MCF 10A (cell line): ENCODE measurements around the gene EDC4. TPM values are rescaled to one million over a fixed set of nuclear protein-coding genes. Genes with fewer than 3 reads are reported as not detected.
"Not testable (repeated sequence)": the region's sequence is repeated elsewhere in the genome, so short reads cannot be mapped to it uniquely, and the experiment has no call there.

ENCODE experiments used
- BruUV-seq: library from RNA; stranded (reverse); fragments of 400-500 nt; replicated peaks from 2 replicates; lab custom pipeline; 2021; lab: Mats Ljungman, UMichigan
- CTCF ChIA-PET: fragments of 300-600 bp; sonication (Branson Sonifier 250); formaldehyde crosslinking; extraction: SDS; loops from one replicate; lab custom pipeline; 2021; ENCODE audit warnings: antibody characterized with exemption, inconsistent platforms; lab: Yijun Ruan, JAX
- POLR2A ChIA-PET: fragments of 300-600, 350-650 bp; sonication (Branson Sonifier 250); formaldehyde crosslinking; extraction: SDS; loops from one replicate; lab custom pipeline; 2020; ENCODE audit warnings: antibody characterized with exemption, inconsistent platforms; lab: Yijun Ruan, JAX
- DNase-seq: peaks from one replicate; pipeline ENCODE4 v3.0.0-alpha.2; 2018; ENCODE audit not compliant: unreplicated experiment
- H3K27ac Mint-ChIP-seq: one replicate; pipeline ENCODE4 v1.8.0; 2022; ENCODE audit warnings: mild to moderate bottlenecking, low read depth, mixed read lengths; ENCODE audit not compliant: unreplicated experiment
- H3K27me3 Mint-ChIP-seq: one replicate; pipeline ENCODE4 v1.8.0; 2022; ENCODE audit warnings: mixed read lengths; ENCODE audit not compliant: insufficient read depth, unreplicated experiment
- H3K36me3 Mint-ChIP-seq: one replicate; pipeline ENCODE4 v1.8.0; 2022; ENCODE audit warnings: mild to moderate bottlenecking, moderate library complexity, mixed read lengths; ENCODE audit not compliant: insufficient read depth, unreplicated experiment
- H3K4me1 Mint-ChIP-seq: one replicate; pipeline ENCODE4 v1.8.0; 2022; ENCODE audit warnings: mixed read lengths; ENCODE audit not compliant: insufficient read depth, unreplicated experiment
- H3K4me3 Mint-ChIP-seq: one replicate; pipeline ENCODE4 v1.8.0; 2022; ENCODE audit warnings: mild to moderate bottlenecking, moderate library complexity, mixed read lengths; ENCODE audit not compliant: unreplicated experiment
- H3K9me3 Mint-ChIP-seq: one replicate; pipeline ENCODE4 v1.8.0; 2022; ENCODE audit warnings: mixed read lengths; ENCODE audit not compliant: unreplicated experiment
- CTCF ChIP-seq: fragments of 200-600 bp; IDR thresholded peaks from one replicate; pipeline ENCODE4 v1.8.0; 2022; ENCODE audit warnings: antibody characterized with exemption, mild to moderate bottlenecking; ENCODE audit not compliant: unreplicated experiment
- intact Hi-C: fragments of 100-400 bp; cut with micrococcal nuclease; formaldehyde crosslinking; loops from 2 replicates; pipeline ENCODE4 v1.14.1; 2022
- total RNA-seq: library from RNA; stranded (reverse); gene quantifications from 2 replicates; pipeline ENCODE4 v1.2.3, GENCODE V29; 2022

Gene EDC4
- total RNA-seq, 1 experiment from 2014 or later = 50.9 TPM

- no TSS peak for BruUV-seq
- CTCF ChIA-PET = interaction anchor here (0.5 to 3.7 kb wide), 4 partner anchors 12 to 314 kb away, joined by 3 to 34 read pairs (median 4); no protein-coding TSS in a partner anchor
These were observed 44.2 kb upstream of the EDC4 start for GRCh38 chr16:67828651-67829050.

GRCh38 chr16:67833030-67833414, 39.8 kb upstream of the EDC4 start:
- no peak for TF ChIP-seq CTCF
- BruUV-seq = no TSS peak
- Mint-ChIP-seq H3K4me3 (peak overlapping the region; percentile 93), H3K9me3 (no peaks in the 10 kb centered on the region), H3K27me3 (no peaks in the 10 kb centered on the region), H3K36me3 (peaks cover 10% of the 10 kb centered on the region), H3K4me1 (peaks cover 9% of the 10 kb centered on the region), H3K27ac (peak overlapping the region; percentile 91)
- peak; percentile 38 for DNase-seq
- intact Hi-C loops = loop anchor here (5.0 kb wide), 1 partner anchor 94 kb away; no protein-coding TSS in a partner anchor
- CTCF ChIA-PET = interaction anchor here (0.5 to 2.5 kb wide), 12 partner anchors 8 to 282 kb away, joined by 3 to 20 read pairs (median 3); partner anchors contain the start of gene TSNAXIP1
- POLR2A ChIA-PET = interaction anchor here (0.7 to 1.9 kb wide), 11 partner anchors 12 to 259 kb away, joined by 3 to 19 read pairs (median 6); partner anchors contain the start of genes GFOD2, NUTF2, PSKH1 and RANBP10

More at GRCh38 chr16:67828651-67829050, 44.2 kb upstream of the EDC4 start:
- POLR2A ChIA-PET = no interaction called here
- Mint-ChIP-seq H3K9me3 (no peaks in the 10 kb centered on the region), H3K27me3 (no peaks in the 10 kb centered on the region), H3K4me1 (peaks cover 9% of the 10 kb centered on the region), H3K36me3 (peaks cover 10% of the 10 kb centered on the region), H3K27ac (no peak overlapping the region), H3K4me3 (no peak overlapping the region)
- no peak for DNase-seq
- TF ChIP-seq CTCF = no peak
- intact Hi-C loops = no loop called here

- no peak for TF ChIP-seq CTCF
- Mint-ChIP-seq H3K36me3 (peaks cover 10% of the 10 kb centered on the region), H3K9me3 (no peaks in the 10 kb centered on the region), H3K4me3 (peak overlapping the region; percentile 93), H3K27ac (peak overlapping the region; percentile 91), H3K27me3 (no peaks in the 10 kb centered on the region), H3K4me1 (peaks cover 9% of the 10 kb centered on the region)
- ChIA-PET CTCF (interaction anchor here (0.5 to 2.5 kb wide), 11 partner anchors 8 to 282 kb away, joined by 3 to 20 read pairs (median 3); partner anchors contain the start of gene TSNAXIP1), POLR2A (interaction anchor here (0.7 to 1.9 kb wide), 13 partner anchors 12 to 258 kb away, joined by 3 to 19 read pairs (median 6); partner anchors contain the start of genes GFOD2, NUTF2, PSKH1 and RANBP10)
- peak; percentile 87 for DNase-seq
- intact Hi-C loops = loop anchor here (5.0 kb wide), 1 partner anchor 94 kb away; no protein-coding TSS in a partner anchor
- TSS peak; percentile 75 for BruUV-seq
These were observed 39.2 kb upstream of the EDC4 start for GRCh38 chr16:67833415-67834241.

GRCh38 chr16:67834242-67834614, 38.6 kb upstream of the EDC4 start:
- ChIA-PET CTCF (interaction anchor here (2.3 to 2.5 kb wide), 2 partner anchors 10 to 18 kb away, joined by 12 to 20 read pairs; no protein-coding TSS in a partner anchor), POLR2A (interaction anchor here (0.8 to 1.9 kb wide), 10 partner anchors 11 to 115 kb away, joined by 3 to 19 read pairs (median 8); partner anchors contain the start of genes GFOD2, NUTF2, PSKH1 and RANBP10)
- DNase-seq = no peak
- Mint-ChIP-seq H3K27ac (no peak overlapping the region), H3K27me3 (no peaks in the 10 kb centered on the region), H3K4me3 (peak overlapping the region; percentile 93), H3K9me3 (no peaks in the 10 kb centered on the region), H3K36me3 (peaks cover 10% of the 10 kb centered on the region), H3K4me1 (peaks cover 9% of the 10 kb centered on the region)
- intact Hi-C loops = loop anchor here (5.0 kb wide), 1 partner anchor 93 kb away; no protein-coding TSS in a partner anchor
- TF ChIP-seq CTCF = no peak
- BruUV-seq = no TSS peak

- intact Hi-C loops, H3K4me3 Mint-ChIP-seq, DNase-seq, POLR2A ChIA-PET, H3K36me3 Mint-ChIP-seq, H3K27ac Mint-ChIP-seq, H3K4me1 Mint-ChIP-seq, H3K27me3 Mint-ChIP-seq, H3K9me3 Mint-ChIP-seq, BruUV-seq: not testable (repeated sequence)
- CTCF ChIA-PET = interaction anchor here (0.6 to 1.2 kb wide), 2 partner anchors 16 to 92 kb away, joined by 3 to 4 read pairs; no protein-coding TSS in a partner anchor
These were observed 35.7 kb upstream of the EDC4 start for GRCh38 chr16:67837190-67837589.
